DOHH2 (cell line): ENCODE measurements around the gene TFCP2L1.

ENCODE experiments used
- H3F3A ChIP-seq: fragments of 200-600 bp; sonication (generic), shearing (Covaris generic); 2 replicates; pipeline ENCODE4 v1.6.0; 2016; ENCODE audit warnings: antibody characterized with exemption, mild to moderate bottlenecking; ENCODE audit not compliant: control insufficient read depth, insufficient read depth
- H3K27ac ChIP-seq: fragments of 200-600 bp; sonication (generic); 2 replicates; pipeline ENCODE4 v1.5.1; 2014; ENCODE audit warnings: low read depth, mild to moderate bottlenecking, low read length, moderate library complexity
- H3K27me3 ChIP-seq: fragments of 200-600 bp; sonication (generic); 2 replicates; pipeline ENCODE4 v1.6.1; 2014; ENCODE audit warnings: mild to moderate bottlenecking, low read length, mixed read lengths; ENCODE audit not compliant: control insufficient read depth
- H3K36me3 ChIP-seq: fragments of 200-600 bp; sonication (generic); 2 replicates; pipeline ENCODE4 v1.6.1; 2014; ENCODE audit warnings: mild to moderate bottlenecking, low read length, moderate library complexity, mixed read lengths; ENCODE audit not compliant: control insufficient read depth
- H3K4me1 ChIP-seq: fragments of 200-600 bp; sonication (generic); 2 replicates; pipeline ENCODE4 v1.6.1; 2014; ENCODE audit warnings: mild to moderate bottlenecking, low read length, mixed read lengths; ENCODE audit not compliant: control insufficient read depth
- H3K4me2 ChIP-seq: fragments of 200-600 bp; sonication (generic); 2 replicates; pipeline ENCODE4 v1.6.0; 2014; ENCODE audit warnings: mild to moderate bottlenecking, low read length, moderate library complexity
- H3K4me3 ChIP-seq: fragments of 200-600 bp; sonication (generic); 2 replicates; pipeline ENCODE4 v1.5.1; 2014; ENCODE audit warnings: mild to moderate bottlenecking, low read length, mixed read lengths
- H3K79me2 ChIP-seq: fragments of 200-600 bp; sonication (generic); 2 replicates; pipeline ENCODE4 v1.6.1; 2014; ENCODE audit warnings: mild to moderate bottlenecking, low read length, mixed read lengths; ENCODE audit not compliant: control insufficient read depth
- H3K9me2 ChIP-seq: fragments of 200-600 bp; sonication (generic); replicated peaks from 2 replicates; pipeline ENCODE4 v1.6.1; 2014; ENCODE audit warnings: mild to moderate bottlenecking, low read length, mixed read lengths; ENCODE audit not compliant: control insufficient read depth
- H3K9me3 ChIP-seq: fragments of 200-600 bp; sonication (generic); 2 replicates; pipeline ENCODE4 v1.6.1; 2014; ENCODE audit warnings: antibody characterized with exemption, low read length, mixed read lengths; ENCODE audit not compliant: control insufficient read depth, insufficient read depth
- H4K20me1 ChIP-seq: fragments of 200-600 bp; sonication (generic); 2 replicates; pipeline ENCODE4 v1.6.0; 2014; ENCODE audit warnings: low read depth, mild to moderate bottlenecking, antibody characterized with exemption, low read length, moderate library complexity; ENCODE audit not compliant: control insufficient read depth, insufficient read depth
- EZH2phosphoT487 ChIP-seq: fragments of 200-600 bp; sonication (generic); IDR thresholded peaks from 2 replicates; pipeline ENCODE4 v1.6.1; 2017; ENCODE audit warnings: borderline replicate concordance, mild to moderate bottlenecking, antibody characterized with exemption, low read length, moderate library complexity, mixed read lengths
- TF ChIP-seq, protein P1 (sequence below): fragments of 200-600 bp; sonication (generic); IDR thresholded peaks from one replicate; pipeline ENCODE4 v1.5.1; 2014; ENCODE audit warnings: antibody characterized with exemption, mild to moderate bottlenecking, low read depth, low read length; ENCODE audit not compliant: poor library complexity, severe bottlenecking

TFCP2L1 gene

DNA sequence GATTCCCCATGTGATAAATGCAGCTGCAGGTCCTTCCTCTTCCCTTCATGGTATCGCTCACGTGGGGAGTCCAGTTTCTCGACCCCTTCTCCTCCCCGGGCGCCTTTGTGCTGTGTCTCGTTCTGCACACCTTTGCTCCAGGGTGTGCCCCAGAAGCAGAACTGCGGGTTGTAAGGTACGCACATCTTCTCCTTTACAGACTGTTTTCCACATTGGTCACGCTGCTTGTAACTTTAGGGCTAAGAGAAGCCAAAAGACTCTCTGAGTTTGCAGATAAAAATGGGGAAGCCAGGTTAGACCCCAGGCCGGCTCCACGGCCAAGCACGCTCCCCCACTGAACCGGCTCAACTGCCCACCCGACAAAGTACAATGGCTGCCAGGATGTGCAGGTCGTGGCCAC, 45.9 kb upstream of the TFCP2L1 start:
- TF ChIP-seq EZH2phosphoT487 = no peak
- TF ChIP-seq, protein P1, sequence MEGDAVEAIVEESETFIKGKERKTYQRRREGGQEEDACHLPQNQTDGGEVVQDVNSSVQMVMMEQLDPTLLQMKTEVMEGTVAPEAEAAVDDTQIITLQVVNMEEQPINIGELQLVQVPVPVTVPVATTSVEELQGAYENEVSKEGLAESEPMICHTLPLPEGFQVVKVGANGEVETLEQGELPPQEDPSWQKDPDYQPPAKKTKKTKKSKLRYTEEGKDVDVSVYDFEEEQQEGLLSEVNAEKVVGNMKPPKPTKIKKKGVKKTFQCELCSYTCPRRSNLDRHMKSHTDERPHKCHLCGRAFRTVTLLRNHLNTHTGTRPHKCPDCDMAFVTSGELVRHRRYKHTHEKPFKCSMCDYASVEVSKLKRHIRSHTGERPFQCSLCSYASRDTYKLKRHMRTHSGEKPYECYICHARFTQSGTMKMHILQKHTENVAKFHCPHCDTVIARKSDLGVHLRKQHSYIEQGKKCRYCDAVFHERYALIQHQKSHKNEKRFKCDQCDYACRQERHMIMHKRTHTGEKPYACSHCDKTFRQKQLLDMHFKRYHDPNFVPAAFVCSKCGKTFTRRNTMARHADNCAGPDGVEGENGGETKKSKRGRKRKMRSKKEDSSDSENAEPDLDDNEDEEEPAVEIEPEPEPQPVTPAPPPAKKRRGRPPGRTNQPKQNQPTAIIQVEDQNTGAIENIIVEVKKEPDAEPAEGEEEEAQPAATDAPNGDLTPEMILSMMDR = no peak
- no peaks in the 10 kb centered on the region for H4K20me1 ChIP-seq
- no peaks in the 10 kb centered on the region for H3K9me2 ChIP-seq
- no peaks in the 10 kb centered on the region; the same call in 1 of the 2 replicates for H3K27me3 ChIP-seq
- H3K79me2 ChIP-seq = no peaks in the 10 kb centered on the region
- H3K36me3 ChIP-seq = no peaks in the 10 kb centered on the region
- no peak overlapping the region for H3K27ac ChIP-seq
- no peaks in the 10 kb centered on the region for H3F3A ChIP-seq
- H3K4me2 ChIP-seq = no peak overlapping the region
- H3K4me1 ChIP-seq = no peaks in the 10 kb centered on the region
- H3K4me3 ChIP-seq = no peak overlapping the region
- H3K9me3 ChIP-seq = no peaks in the 10 kb centered on the region

- no peak for TF ChIP-seq EZH2phosphoT487
- TF ChIP-seq, protein P1 = no peak
- H3K4me3 ChIP-seq = no peak overlapping the region
Observed at GRCh38 chr2:121329786-121330185, 44.8 kb upstream of the TFCP2L1 start.

DNA sequence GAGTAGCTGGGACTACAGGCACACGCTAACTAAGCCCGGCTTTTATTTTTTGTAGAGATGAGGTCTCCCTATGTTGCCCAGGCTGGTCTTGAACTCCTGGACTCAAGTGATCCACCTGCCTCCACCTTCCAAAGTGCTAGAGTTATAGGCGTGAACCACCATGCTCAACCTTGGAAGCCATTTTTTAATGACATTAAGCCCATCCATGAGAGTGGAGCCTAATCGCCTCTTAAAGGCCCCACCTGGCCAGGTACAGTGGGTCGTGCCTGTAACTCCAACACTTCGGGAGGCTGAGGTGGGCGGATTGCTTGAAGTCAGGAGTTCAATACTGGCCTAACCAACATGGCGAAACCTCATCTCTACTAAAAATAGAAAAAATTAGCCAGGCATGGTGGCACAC, 41.6 kb upstream of the TFCP2L1 start:
- H4K20me1 ChIP-seq = no peaks in the 10 kb centered on the region
- no peak overlapping the region for H3K4me3 ChIP-seq
- no peaks in the 10 kb centered on the region for H3K36me3 ChIP-seq
- no peak overlapping the region for H3K4me2 ChIP-seq
- no peak overlapping the region for H3K27ac ChIP-seq
- H3K9me2 ChIP-seq = no peaks in the 10 kb centered on the region
- no peaks in the 10 kb centered on the region for H3K79me2 ChIP-seq
- H3K9me3 ChIP-seq = no peaks in the 10 kb centered on the region
- H3K4me1 ChIP-seq = no peaks in the 10 kb centered on the region
- no peaks in the 10 kb centered on the region for H3F3A ChIP-seq
- H3K27me3 ChIP-seq = no peaks in the 10 kb centered on the region; the same call in 1 of the 2 replicates
- TF ChIP-seq EZH2phosphoT487 = no peak
- TF ChIP-seq, protein P1 = no peak

More at GRCh38 chr2:121329786-121330185, 44.8 kb upstream of the TFCP2L1 start:
- H3K9me3 ChIP-seq = no peaks in the 10 kb centered on the region
- no peaks in the 10 kb centered on the region for H3K79me2 ChIP-seq
- H3K27ac ChIP-seq = no peak overlapping the region
- H3F3A ChIP-seq = no peaks in the 10 kb centered on the region
- no peak overlapping the region for H3K4me2 ChIP-seq
- H3K27me3 ChIP-seq = no peaks in the 10 kb centered on the region; the same call in 1 of the 2 replicates
- H3K36me3 ChIP-seq = no peaks in the 10 kb centered on the region
- no peaks in the 10 kb centered on the region for H3K9me2 ChIP-seq
- no peaks in the 10 kb centered on the region for H3K4me1 ChIP-seq
- H4K20me1 ChIP-seq = no peaks in the 10 kb centered on the region
